Testis (tissue), 2 donors: ENCODE data around the gene RSPH4A.
"Not testable (repeated sequence)": the region's sequence is repeated elsewhere in the genome, so short reads cannot be mapped to it uniquely, and the experiment has no call there.

Source experiments
- CTCF ChIP-seq, 3 experiments: fragments of 450-650 bp in 2 of 3; fragments of 200-600 bp in 1 of 3; sonication (generic) in 1 of 3; IDR thresholded peaks; one replicate each; pipeline ENCODE4 v1.5.1; 2016 to 2019; ENCODE audit warnings: antibody characterized with exemption in 3 of 3, mild to moderate bottlenecking in 2 of 3, moderate library complexity in 1 of 3
- POLR2A ChIP-seq: fragments of 450-650 bp; IDR thresholded peaks from one replicate; pipeline ENCODE4 v1.6.1; 2017; ENCODE audit warnings: antibody characterized with exemption, mild to moderate bottlenecking, moderate library complexity

GRCh38 chr6:116664169-116664568 lies 47.9 kb downstream of the RSPH4A start:
- not testable (repeated sequence) for TF ChIP-seq CTCF (IDR thresholded peaks at IDR 0.05); POLR2A
